Upper lobe of right lung (tissue), 1 donor: ENCODE results near the gene DAB1. TPM values are rescaled to one million over a fixed set of nuclear protein-coding genes. Genes with fewer than 3 reads are reported as not detected.
"Not testable (repeated sequence)": the region's sequence is repeated elsewhere in the genome, so short reads cannot be mapped to it uniquely, and the experiment has no call there.

Source experiments
- ATAC-seq: fragments of 200-7000 bp; cut with Tn5 transposase; one replicate; pipeline ENCODE4 v1.9.1; 2020; ENCODE audit warnings: mild to moderate bottlenecking, moderate library complexity
- DNase-seq: peaks from one replicate; pipeline ENCODE4 v3.0.0-alpha.2; 2020
- H3K27ac ChIP-seq: fragments of 200-600 bp; one replicate; pipeline ENCODE4 v1.8.0; 2022
- H3K27me3 ChIP-seq: fragments of 200-600 bp; one replicate; pipeline ENCODE4 v1.8.0; 2022; ENCODE audit warnings: mild to moderate bottlenecking
- H3K36me3 ChIP-seq: fragments of 200-600 bp; one replicate; pipeline ENCODE4 v1.8.0; 2022
- H3K4me1 ChIP-seq: fragments of 200-600 bp; one replicate; pipeline ENCODE4 v1.8.0; 2022
- H3K4me3 ChIP-seq: fragments of 200-600 bp; one replicate; pipeline ENCODE4 v1.8.0; 2022; ENCODE audit warnings: mild to moderate bottlenecking
- H3K9me3 ChIP-seq: fragments of 200-600 bp; one replicate; pipeline ENCODE4 v1.8.0; 2022
- intact Hi-C: fragments of 100-400 bp; cut with DNase I; formaldehyde crosslinking; loops from one replicate; pipeline ENCODE4 v1.11.0; 2022
- total RNA-seq: library from RNA; stranded (reverse); fragmentation: NEBNext Ultra II Directional; extraction: Animal tissue kit (Norgen Biotek cat#: 25700); gene quantifications from one replicate; pipeline ENCODE4 v1.2.1, GENCODE V29; 2021
- TF ChIP-seq, protein P1 (sequence below): fragments of 200-600 bp; IDR thresholded peaks from one replicate; pipeline ENCODE4 v1.8.0; 2022; ENCODE audit warnings: antibody characterized with exemption
- donor health status: DM: no; HTN: yes; CAD: no; lungs with severe emphysema.

DAB1 gene
- total RNA-seq, 1 donor from 2014 or later = 0.29 TPM

DNA sequence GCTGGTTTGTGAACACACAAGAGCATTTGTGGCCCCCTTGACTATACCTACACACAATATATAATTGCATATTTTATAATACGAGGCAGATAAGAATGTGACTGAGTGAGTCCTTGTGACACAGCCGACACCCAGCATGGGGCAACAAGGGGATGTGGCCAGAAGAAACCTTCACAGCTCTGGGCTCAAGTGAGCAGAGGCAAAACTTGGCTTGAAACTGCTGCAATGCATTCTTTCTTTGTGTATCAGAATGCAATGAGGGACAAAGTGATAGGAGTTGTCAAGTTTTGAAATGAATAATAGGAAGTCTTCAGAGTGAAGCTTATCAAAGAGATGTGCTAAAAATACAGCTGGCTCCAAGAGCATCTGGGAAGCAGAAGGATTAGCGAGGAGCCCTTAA is 334.0 kb downstream of the DAB1 start:
- Histone ChIP-seq H3K4me3 (no peak overlapping the region), H3K27me3 (no peaks in the 10 kb centered on the region), H3K27ac (no peak overlapping the region), H3K4me1 (no peaks in the 10 kb centered on the region), H3K36me3 (no peaks in the 10 kb centered on the region), H3K9me3 (no peaks in the 10 kb centered on the region)
- DNase-seq (no peak), ATAC-seq (no peak)
- intact Hi-C loops = no loop called here
- TF ChIP-seq, protein P1, sequence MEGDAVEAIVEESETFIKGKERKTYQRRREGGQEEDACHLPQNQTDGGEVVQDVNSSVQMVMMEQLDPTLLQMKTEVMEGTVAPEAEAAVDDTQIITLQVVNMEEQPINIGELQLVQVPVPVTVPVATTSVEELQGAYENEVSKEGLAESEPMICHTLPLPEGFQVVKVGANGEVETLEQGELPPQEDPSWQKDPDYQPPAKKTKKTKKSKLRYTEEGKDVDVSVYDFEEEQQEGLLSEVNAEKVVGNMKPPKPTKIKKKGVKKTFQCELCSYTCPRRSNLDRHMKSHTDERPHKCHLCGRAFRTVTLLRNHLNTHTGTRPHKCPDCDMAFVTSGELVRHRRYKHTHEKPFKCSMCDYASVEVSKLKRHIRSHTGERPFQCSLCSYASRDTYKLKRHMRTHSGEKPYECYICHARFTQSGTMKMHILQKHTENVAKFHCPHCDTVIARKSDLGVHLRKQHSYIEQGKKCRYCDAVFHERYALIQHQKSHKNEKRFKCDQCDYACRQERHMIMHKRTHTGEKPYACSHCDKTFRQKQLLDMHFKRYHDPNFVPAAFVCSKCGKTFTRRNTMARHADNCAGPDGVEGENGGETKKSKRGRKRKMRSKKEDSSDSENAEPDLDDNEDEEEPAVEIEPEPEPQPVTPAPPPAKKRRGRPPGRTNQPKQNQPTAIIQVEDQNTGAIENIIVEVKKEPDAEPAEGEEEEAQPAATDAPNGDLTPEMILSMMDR = no peak

DNA sequence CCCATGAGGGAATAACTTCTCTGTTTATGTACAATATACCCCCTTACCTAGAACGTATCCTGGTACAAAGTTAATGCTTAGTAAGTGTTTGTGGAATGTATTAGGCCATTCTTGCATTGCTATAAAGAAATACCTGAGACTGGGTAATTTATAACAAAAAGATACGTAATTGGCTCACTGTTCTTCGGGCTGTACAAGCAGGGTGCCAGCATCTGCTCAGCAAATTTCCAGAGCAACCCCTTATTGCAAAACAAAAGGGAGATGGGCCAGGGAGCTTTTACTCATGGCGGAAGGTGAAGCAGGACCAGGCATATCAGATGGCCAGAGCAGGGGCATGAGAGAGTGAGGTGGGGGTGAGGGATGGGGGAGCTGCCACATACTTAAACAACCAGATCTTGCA is 334.6 kb downstream of the DAB1 start:
- intact Hi-C loops = no loop called here
- Histone ChIP-seq H3K27me3 (no peaks in the 10 kb centered on the region), H3K27ac (no peak overlapping the region), H3K9me3 (no peaks in the 10 kb centered on the region), H3K4me3 (no peak overlapping the region), H3K4me1 (no peaks in the 10 kb centered on the region), H3K36me3 (no peaks in the 10 kb centered on the region)
- no peak for ATAC-seq
- DNase-seq = no peak
- TF ChIP-seq, protein P1 = no peak

DNA sequence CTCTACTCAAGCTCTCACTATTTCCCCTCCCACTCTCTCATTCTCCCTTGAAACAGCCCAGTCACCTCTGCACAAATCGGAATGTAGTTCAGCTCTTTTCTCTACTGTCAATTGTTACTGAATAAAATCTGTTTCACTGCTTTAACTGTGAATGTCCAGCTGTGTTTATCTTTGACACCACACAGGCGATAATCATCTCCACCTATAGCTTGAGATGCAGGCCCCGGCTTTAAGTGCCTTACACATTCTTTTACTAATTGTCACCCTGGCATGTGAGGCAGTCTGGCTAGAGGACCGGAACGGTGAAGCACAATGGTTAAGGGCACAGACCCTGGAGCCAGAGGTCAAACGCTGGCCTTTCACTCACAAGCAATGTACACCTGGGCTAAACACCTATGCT is 335.2 kb downstream of the DAB1 start:
- H3K4me3 ChIP-seq = no peak overlapping the region
- no peaks in the 10 kb centered on the region for H3K36me3 ChIP-seq
- ATAC-seq (no peak), DNase-seq (no peak)
- no peak overlapping the region for H3K27ac ChIP-seq
- no peaks in the 10 kb centered on the region for H3K4me1 ChIP-seq
- H3K27me3 ChIP-seq = no peaks in the 10 kb centered on the region
- H3K9me3 ChIP-seq = no peaks in the 10 kb centered on the region
- TF ChIP-seq, protein P1 = no peak
- intact Hi-C loops = no loop called here

DNA sequence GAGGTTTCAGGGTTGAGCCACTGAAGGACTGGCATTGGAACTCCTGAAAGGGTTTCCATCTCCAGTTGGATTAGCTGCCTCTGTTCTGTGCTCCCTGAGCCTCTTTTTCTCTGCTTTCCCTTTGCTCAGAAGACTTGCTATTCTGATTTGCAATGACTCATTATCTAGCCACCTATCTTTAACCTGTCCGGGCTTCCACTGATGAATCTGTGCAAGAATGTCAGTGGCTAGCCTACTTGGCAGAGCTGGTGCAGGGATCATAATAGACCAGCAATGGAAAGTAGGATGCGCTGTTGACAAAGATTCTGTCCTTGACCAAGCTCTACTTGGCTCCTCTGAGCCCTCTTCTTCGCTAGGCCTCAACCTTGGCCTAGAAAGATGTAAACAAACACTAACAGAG is 336.2 kb downstream of the DAB1 start:
- H3K4me3 ChIP-seq, H3K36me3 ChIP-seq, DNase-seq, H3K9me3 ChIP-seq, H3K4me1 ChIP-seq, H3K27me3 ChIP-seq, H3K27ac ChIP-seq, ATAC-seq, intact Hi-C loops: not testable (repeated sequence)

DNA sequence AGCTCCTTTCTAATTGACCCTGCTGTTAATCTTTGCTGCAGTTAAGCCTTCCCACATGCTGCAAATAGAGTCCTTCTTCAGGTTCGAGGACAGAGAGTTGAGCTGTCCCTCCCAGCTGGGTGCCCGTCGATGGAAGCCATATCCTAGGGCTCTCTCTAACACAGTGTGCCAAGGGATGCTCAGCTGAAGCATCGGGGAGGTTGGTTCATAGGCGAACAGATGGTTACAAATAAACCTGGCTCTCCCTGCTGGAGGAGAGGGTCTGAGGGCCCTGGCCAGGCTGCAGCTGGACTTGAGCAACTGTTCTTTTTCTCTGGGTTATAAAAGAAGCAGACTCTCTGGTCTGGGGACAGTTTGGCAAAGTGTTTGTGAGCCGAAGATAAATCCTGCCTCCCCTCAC is 337.7 kb downstream of the DAB1 start:
- Histone ChIP-seq H3K4me3 (no peak overlapping the region), H3K36me3 (no peaks in the 10 kb centered on the region), H3K9me3 (no peaks in the 10 kb centered on the region), H3K27ac (no peak overlapping the region), H3K4me1 (no peaks in the 10 kb centered on the region), H3K27me3 (no peaks in the 10 kb centered on the region)
- intact Hi-C loops = no loop called here
- ATAC-seq (no peak), DNase-seq (no peak)
- TF ChIP-seq, protein P1 = no peak

DNA sequence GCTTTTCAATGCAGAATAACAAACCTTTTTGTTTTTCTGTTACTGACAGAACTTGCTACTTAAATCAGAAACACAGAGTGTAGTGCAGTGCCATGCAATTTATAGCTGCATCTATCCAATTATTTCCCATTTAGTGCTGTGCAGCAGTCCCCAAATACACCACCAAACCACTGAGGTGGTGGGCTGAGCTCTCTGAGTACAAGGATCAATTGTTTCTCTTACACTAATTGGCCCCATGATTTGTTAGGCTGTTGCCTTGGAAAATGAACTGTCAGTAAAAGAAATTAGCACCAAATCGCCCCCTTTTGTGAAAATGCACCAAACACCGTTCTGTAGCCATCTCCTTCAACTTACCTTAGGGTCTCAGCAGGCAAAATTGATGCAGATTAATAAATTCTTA is 339.2 kb downstream of the DAB1 start:
- ATAC-seq (no peak), DNase-seq (no peak)
- Histone ChIP-seq H3K9me3 (no peaks in the 10 kb centered on the region), H3K27ac (no peak overlapping the region), H3K36me3 (no peaks in the 10 kb centered on the region), H3K4me1 (no peaks in the 10 kb centered on the region), H3K4me3 (no peak overlapping the region), H3K27me3 (no peaks in the 10 kb centered on the region)
- intact Hi-C loops = no loop called here
- TF ChIP-seq, protein P1 = no peak
